Activated CD4-positive, alpha-beta T cell treated with anti-CD3 and anti-CD28 coated beads, Interleukin-2, amount 50 U/mL, for 4 hours (primary cell): ENCODE measurements around the gene EFCAB6.

Experiments used
- DNase-seq, 2 experiments: peaks; one replicate each; pipeline ENCODE4 v3.0.0-alpha.2; 2020

EFCAB6 gene

DNA sequence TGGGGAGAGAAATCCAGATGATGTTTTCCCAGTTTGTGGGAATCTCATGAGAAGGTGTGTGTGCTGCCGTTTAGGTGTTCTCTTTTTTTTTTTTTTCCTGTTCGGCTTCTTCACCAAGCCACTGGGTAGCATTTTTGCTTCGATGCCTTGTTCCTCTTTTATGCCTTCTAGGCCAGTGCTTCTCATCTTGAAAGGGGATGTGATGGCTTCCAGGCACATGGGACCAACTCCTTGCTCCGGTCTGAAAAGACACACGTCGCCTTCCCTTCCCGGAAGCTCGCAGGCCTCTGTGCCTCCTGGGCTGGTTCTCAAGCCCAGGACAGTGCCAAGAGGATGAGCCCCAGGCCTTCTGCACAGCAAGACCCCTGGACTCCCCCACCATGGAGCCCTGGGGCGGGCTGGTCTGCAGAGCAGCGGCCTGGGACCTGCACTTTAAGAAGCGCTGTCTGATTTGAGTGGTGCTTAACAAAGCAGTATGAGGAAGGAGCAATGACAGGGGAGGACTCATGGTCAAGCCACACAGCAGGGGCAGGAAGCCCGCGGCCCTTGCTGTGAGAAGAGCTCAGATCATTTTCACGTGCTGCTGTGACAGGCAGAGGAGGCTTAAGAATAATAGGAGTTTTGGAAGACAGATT, 241.5 kb downstream of the EFCAB6 start:
- no peak for DNase-seq

GRCh38 chr22:43569111-43569510, 243.0 kb downstream of the EFCAB6 start:
- no peak for DNase-seq

DNA sequence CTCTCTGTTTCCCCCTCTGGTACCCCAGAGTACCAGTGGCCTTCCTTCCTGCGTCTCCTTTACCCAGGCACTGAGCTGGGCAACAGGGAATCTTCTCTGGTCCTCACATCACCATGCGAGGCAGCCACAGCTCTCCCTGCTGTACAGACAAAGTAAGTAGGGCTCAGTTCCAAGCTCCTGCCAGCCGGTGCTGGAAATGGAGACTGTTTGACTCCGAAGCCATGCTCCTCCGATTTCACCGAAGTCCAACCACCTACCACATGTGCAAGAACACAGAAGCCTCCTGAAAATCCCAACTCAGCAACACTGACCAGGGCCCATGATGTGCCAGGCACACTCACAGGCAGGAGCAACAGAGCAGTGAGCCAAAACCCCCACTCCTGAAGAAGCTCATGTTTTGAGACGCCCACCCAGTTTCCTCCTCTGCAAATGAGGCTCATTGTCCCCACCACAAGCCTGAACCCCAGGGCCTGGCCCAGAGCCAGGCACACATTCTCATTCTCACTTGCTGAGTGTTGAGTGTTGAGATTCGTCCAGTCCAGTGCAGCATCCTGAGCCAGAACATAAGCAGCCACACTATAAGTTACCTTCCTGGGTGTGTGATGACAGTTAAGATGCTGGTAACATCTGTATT, 244.3 kb downstream of the EFCAB6 start:
- no peak for DNase-seq

GRCh38 chr22:43566561-43567332, 245.4 kb downstream of the EFCAB6 start:
- DNase-seq, result no peak

GRCh38 chr22:43566021-43566420, 246.1 kb downstream of the EFCAB6 start:
- no peak for DNase-seq

DNA sequence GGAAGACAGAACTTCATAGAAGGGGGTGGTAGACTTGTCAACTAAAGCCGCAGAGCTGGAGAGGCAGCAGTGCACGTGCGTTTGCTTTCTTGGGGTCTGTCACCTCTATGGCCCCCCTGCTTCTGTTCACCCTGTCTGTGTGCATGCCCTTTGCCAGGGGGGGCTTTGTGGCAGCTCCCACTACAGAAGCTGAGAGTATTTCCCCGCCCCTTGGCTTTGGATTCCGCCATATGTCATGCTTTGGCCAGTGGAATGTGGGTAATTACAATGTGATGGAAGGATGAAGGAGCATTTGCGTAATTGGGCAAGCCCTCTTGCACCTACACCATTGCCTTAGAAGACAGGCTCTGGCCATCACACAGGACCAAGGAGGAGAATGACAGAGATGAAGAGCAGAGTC, 247.2 kb downstream of the EFCAB6 start:
- DNase-seq, result no peak

- DNase-seq, result no peak
Measured at GRCh38 chr22:43563571-43563970, 248.5 kb downstream of the EFCAB6 start.

DNA sequence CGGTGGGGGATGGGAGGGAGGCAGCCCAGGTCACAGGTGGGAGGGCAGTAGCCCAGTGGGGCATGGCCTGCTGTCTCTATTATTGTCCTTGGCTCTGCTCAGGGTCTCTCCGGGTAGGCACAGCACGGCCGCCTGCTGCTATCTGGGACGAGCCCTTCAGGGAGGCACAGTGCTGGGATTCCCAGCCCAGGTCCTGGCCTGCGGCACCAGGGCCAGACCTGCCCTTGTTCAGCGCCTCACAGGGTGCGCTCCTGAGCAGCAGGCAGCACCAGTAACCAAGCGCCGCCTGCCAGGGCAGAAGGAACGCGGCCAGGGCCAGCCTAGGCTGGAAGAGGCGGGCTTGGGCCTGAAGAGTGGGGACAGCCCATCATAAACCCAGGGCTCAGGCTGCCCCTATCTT, 249.3 kb downstream of the EFCAB6 start:
- no peak for DNase-seq

GRCh38 chr22:43561415-43562178, 250.5 kb downstream of the EFCAB6 start:
- DNase-seq, result no peak

DNA sequence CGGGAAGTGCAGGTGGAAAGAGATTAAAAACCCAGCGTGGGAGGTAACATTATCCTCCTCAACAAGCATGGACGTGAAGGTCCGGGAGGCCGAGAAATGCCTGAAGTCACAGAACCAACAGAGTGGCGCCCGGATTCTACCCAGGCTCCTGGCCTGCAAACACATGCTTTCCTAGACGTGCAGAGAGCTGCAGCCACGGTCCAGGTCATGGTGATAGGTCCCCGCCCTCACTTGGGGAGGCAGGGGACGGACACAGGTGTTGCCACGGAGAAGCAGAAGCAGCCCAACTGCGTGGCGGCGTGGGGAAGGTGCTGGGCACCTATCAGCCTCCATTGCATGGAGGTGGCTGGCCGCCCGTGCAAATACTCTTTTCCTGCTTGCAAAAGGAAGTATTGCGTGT, 251.5 kb downstream of the EFCAB6 start:
- no peak for DNase-seq

DNA sequence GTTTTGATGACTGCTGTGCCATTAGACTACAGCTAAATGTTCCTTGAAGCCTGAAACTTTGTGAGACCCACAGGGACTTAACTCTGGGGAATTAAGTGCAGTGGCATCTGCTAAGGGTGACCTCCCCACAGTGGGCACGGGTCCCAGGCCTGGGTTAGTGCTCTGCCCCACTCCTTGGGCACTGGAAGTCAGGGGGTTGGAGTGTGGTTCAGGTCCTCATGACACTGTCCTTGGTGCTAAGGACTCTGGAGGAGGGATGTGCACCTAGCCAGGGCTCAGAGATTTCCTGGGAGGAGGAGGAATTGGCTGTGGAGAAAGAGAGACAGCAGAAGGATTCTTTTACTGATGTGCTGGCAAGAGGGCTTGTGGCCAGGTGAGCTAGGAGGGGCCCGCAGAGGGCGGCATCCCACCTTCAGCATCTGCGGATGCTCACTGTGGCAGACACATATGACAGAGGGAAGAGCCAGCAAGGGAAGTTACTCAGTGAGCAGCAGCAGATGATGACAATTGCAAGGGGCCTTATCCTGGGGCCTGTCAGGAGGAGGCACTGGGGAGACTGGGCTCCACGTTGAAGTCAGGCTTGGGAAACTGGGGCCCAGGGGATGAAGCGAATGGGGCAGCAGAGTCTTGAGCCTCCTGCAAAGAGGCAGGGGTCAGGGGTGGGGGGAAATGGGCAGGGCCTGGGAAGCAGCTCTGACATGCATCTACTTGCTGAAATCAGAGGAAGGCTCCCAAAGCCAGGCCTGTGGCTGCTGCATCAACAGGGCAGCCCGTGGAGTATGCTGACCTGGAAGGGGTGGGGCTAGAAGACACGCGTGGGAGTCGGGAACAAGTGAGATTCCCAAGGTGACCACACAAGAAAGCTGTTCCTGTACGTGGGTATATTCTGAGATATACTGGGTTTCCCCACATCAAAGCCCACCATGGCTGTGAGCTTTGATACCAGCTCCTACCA, 256.3 kb downstream of the EFCAB6 start:
- DNase-seq, result no peak

GRCh38 chr22:43554694-43555365, 257.3 kb downstream of the EFCAB6 start:
- no peak for DNase-seq

- DNase-seq, result no peak
Measured at GRCh38 chr22:43554259-43554636, 257.9 kb downstream of the EFCAB6 start.

DNA sequence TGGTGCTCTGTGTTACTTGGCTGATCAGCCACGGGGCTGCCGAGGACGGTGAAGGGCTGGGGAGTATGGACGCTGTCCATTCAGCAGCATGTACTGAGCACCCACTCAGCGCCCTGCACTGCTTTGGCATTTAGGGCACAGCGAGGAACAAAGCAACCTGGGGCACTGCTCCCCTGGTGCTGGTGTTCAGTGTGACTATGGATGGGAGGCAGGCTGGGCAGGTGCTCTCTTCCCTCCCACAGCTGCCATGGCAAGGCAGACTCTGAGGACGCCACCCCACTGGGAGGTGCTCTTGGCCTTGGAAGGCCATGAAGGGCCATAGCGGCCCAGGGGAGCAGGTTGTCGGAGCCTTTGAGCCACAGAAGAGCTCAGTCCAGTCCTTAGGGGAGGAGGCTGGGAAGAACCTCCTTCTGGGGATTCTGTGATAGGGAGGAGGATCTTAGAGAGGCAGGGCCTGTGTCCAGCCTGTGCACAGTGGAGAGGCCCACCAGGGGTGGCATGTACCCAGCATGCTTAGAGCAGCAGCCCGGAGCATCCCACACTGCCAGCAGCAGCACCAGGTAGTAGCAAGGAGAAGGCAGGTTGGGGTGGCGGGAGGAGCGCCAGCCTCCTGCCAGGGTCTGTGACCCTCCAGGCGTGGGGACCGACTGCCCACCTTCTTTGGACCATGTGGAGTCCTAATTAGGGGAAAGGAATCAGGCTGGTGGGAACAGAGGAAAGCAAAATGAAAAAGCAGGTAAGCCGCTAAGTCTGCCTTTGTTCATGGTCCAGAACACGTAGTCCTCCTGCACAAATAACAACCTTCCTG, 258.4 kb downstream of the EFCAB6 start:
- DNase-seq, result no peak

- DNase-seq, result no peak
Measured at GRCh38 chr22:43550672-43551071, 261.4 kb downstream of the EFCAB6 start.

DNA sequence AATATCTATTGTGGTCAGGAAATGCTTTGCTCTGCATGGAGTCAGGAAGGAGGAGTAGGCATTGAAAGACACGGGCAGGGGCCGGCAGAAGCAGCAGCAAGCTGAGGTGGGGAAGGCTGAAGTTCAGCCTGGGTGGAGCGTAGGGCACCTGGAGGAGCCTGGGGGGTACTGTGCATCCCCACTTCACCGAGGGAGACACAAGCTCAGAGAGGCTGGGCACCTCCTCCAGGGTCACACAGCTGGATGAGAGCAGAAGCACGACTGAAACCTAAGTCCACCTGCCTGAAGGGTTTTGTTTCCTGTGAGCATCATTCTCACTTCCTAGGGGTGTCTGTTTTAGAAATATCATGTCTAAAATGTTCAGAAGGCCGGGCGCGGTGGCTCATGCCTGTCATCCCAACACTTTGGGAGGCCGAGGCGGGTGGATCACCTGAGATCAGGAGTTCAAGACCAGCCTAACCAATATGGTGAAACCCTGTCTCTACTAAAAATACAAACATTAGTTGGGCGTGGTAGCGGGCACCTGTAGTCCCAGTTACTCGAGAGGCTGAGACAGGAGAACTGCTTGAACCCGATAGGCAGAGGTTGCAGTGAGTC, 262.0 kb downstream of the EFCAB6 start:
- no peak for DNase-seq

DNA sequence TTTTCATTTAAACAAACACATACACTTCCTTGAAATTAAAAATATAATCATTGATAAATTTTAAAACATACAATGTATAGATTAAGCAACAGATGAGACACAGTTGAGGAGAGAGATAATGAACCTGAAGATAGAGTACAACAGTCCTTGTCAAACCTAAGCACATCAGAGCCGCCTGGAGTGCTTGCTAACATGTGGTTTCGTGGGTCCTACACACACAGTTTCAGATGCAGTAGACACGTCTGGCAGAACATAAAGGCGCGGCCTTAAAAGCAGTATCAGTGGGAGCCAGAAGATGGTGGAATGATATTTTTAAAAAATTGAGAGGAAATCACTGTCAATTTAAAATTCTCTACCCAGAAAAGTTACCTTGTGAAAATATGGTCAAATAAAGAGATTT, 265.9 kb downstream of the EFCAB6 start:
- no peak for DNase-seq

DNA sequence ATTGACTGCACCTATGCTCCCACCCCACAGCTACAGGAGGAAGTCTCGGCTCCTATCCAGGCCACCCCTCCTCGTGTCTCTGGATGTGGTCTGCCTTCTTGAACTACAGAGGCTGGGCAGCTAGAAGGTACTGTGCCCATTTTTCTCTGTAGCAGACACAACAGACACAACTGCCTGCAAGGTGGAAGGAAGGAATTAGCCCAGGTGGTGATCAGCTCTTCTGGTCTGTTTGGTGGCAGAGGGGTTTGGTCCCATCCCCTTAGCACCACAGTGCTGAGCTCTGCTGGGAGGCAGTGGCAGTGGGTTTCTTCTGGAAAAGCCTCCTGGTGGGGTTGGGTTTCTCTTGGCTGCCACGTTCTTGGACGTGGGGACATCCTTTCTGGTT, 267.8 kb downstream of the EFCAB6 start:
- no peak for DNase-seq

- DNase-seq, result no peak
Measured at GRCh38 chr22:43543522-43544288, 268.4 kb downstream of the EFCAB6 start.
